Trophoblast cell (in vitro differentiated cells and primary cell): Measurements from ENCODE around the gene RBMS1.
A peak's percentile ranks its signal among the peaks of the same experiment; 100 is the strongest.

ENCODE experiments used
- DNase-seq, 2 donors: peaks; one replicate each; pipeline ENCODE4 v3.0.0-alpha.2; 2016
- H2AFZ ChIP-seq: 2 replicates; pipeline ENCODE4 v1.6.1; 2013; ENCODE audit warnings: low read length, moderate library complexity, mild to moderate bottlenecking; ENCODE audit not compliant: insufficient read depth, poor library complexity
- H2AK5ac ChIP-seq: 2 replicates; pipeline ENCODE4 v1.6.1; 2013; ENCODE audit warnings: mild to moderate bottlenecking, low read length
- H2BK120ac ChIP-seq: 2 replicates; pipeline ENCODE4 v1.6.1; 2013; ENCODE audit warnings: low read length, mild to moderate bottlenecking, moderate library complexity; ENCODE audit not compliant: insufficient read depth, poor library complexity
- H2BK12ac ChIP-seq: 2 replicates; pipeline ENCODE4 v1.6.1; 2013; ENCODE audit warnings: mild to moderate bottlenecking, low read length, moderate library complexity
- H2BK5ac ChIP-seq: 2 replicates; pipeline ENCODE4 v1.6.1; 2013; ENCODE audit warnings: low read length, low read depth, moderate library complexity, mild to moderate bottlenecking; ENCODE audit not compliant: poor library complexity
- H3K14ac ChIP-seq: 2 replicates; pipeline ENCODE4 v1.6.1; 2013; ENCODE audit warnings: mild to moderate bottlenecking, low read length
- H3K18ac ChIP-seq: 2 replicates; pipeline ENCODE4 v1.6.1; 2013; ENCODE audit warnings: mild to moderate bottlenecking, low read length
- H3K23ac ChIP-seq: 2 replicates; pipeline ENCODE4 v1.6.1; 2013; ENCODE audit warnings: low read length
- H3K27ac ChIP-seq: 2 replicates; pipeline ENCODE4 v1.5.1; 2013; ENCODE audit warnings: low read depth, mild to moderate bottlenecking, inconsistent platforms, low read length, moderate library complexity
- H3K27me3 ChIP-seq: 2 replicates; pipeline ENCODE4 v1.6.1; 2013; ENCODE audit warnings: inconsistent platforms, mild to moderate bottlenecking, low read length, moderate library complexity; ENCODE audit not compliant: insufficient read depth
- H3K36me3 ChIP-seq, 2 experiments: 1 replicate in 1 of 2; 2 replicates in 1 of 2; pipeline ENCODE4 v1.6.1; 2013; ENCODE audit warnings: low read length in 2 of 2, mild to moderate bottlenecking in 2 of 2, moderate library complexity in 1 of 2; ENCODE audit not compliant: insufficient read depth in 2 of 2, control insufficient read depth in 1 of 2
- H3K4ac ChIP-seq: 2 replicates; pipeline ENCODE4 v1.6.1; 2013; ENCODE audit warnings: low read depth, mild to moderate bottlenecking, low read length, moderate library complexity
- H3K4me1 ChIP-seq, 2 experiments: 1 replicate in 1 of 2; 2 replicates in 1 of 2; pipeline ENCODE4 v1.6.1; 2013; ENCODE audit warnings: low read length in 2 of 2, mild to moderate bottlenecking in 2 of 2, moderate library complexity in 1 of 2; ENCODE audit not compliant: insufficient read depth in 2 of 2, control insufficient read depth in 1 of 2
- H3K4me2 ChIP-seq: 2 replicates; pipeline ENCODE4 v1.6.1; 2013; ENCODE audit warnings: inconsistent platforms, mild to moderate bottlenecking, low read length, moderate library complexity
- H3K4me3 ChIP-seq: 2 replicates; pipeline ENCODE4 v1.5.1; 2013; ENCODE audit warnings: mild to moderate bottlenecking, low read depth, low read length, inconsistent platforms
- H3K79me1 ChIP-seq: one replicate; pipeline ENCODE4 v1.6.1; 2013; ENCODE audit warnings: low read length
- H3K79me2 ChIP-seq: 2 replicates; pipeline ENCODE4 v1.6.1; 2013; ENCODE audit warnings: low read length, mild to moderate bottlenecking; ENCODE audit not compliant: control insufficient read depth, insufficient read depth, poor library complexity
- H3K9ac ChIP-seq: 2 replicates; pipeline ENCODE4 v1.6.1; 2013; ENCODE audit warnings: mild to moderate bottlenecking, low read length
- H3K9me3 ChIP-seq: 2 replicates; pipeline ENCODE4 v1.6.1; 2013; ENCODE audit warnings: low read depth, mild to moderate bottlenecking, control low read depth, inconsistent platforms, low read length; ENCODE audit not compliant: insufficient read depth
- H4K12ac ChIP-seq: 2 replicates; pipeline ENCODE4 v1.6.1; 2013; ENCODE audit warnings: low read depth, mild to moderate bottlenecking, low read length, moderate library complexity
- H4K8ac ChIP-seq: 2 replicates; pipeline ENCODE4 v1.6.1; 2013; ENCODE audit warnings: low read depth, mild to moderate bottlenecking, low read length, moderate library complexity
- H4K91ac ChIP-seq: one replicate; pipeline ENCODE4 v1.6.1; 2013; ENCODE audit warnings: low read depth, mild to moderate bottlenecking, low read length, moderate library complexity
- WGBS: extraction: QIAGEN DNeasy Blood & Tissue Kit; methylation state at CpG from one replicate; pipeline ENCODE4 v1.1.7; 2013; ENCODE audit warnings: missing lambda C conversion rate; ENCODE audit not compliant: insufficient read length, insufficient coverage; ENCODE audit errors: extremely low coverage; 5-methylcytosine and 5-hydroxymethylcytosine counted together

RBMS1 gene

GRCh38 chr2:160293391-160294091 is 200.1 kb downstream of the RBMS1 start:
- H3K27ac ChIP-seq = peak overlapping the region; percentile 80
- no peak overlapping the region for H4K91ac ChIP-seq
- peak overlapping the region; percentile 35 for H3K18ac ChIP-seq
- H3K14ac ChIP-seq = peak overlapping the region; percentile 59
- H3K79me2 ChIP-seq = no peaks in the 10 kb centered on the region
- no peak overlapping the region for H2AK5ac ChIP-seq
- DNase-seq = peak; percentile 91 to 98
- H4K12ac ChIP-seq = no peak overlapping the region
- peak overlapping the region; percentile 6 for H4K8ac ChIP-seq
- H2BK5ac ChIP-seq = peak overlapping the region; percentile 15
- no peak overlapping the region for H3K23ac ChIP-seq
- H3K27me3 ChIP-seq = no peaks in the 10 kb centered on the region
- H2BK120ac ChIP-seq = peak overlapping the region; percentile 14
- no peaks in the 10 kb centered on the region for H3K9me3 ChIP-seq
- H3K4me2 ChIP-seq = no peak overlapping the region
- H3K79me1 ChIP-seq = peaks cover 10% of the 10 kb centered on the region
- H2AFZ ChIP-seq = no peak overlapping the region
- no peak overlapping the region for H3K4ac ChIP-seq
- no peak overlapping the region for H3K9ac ChIP-seq
- no CpG with 5 or more reads among the region's 6 CpGs for WGBS
- H2BK12ac ChIP-seq = peak overlapping the region; percentile 55
- H3K4me1 ChIP-seq = peaks cover 9 to 20% of the 10 kb centered on the region in 2 experiments
- H3K36me3 ChIP-seq = peaks cover 9 to 30% of the 10 kb centered on the region in 2 experiments
- no peak overlapping the region for H3K4me3 ChIP-seq

- H3K4me3 ChIP-seq = no peak overlapping the region
- no peak overlapping the region for H3K4ac ChIP-seq
- no peak overlapping the region for H3K23ac ChIP-seq
- DNase-seq = no peak
- H3K27ac ChIP-seq = no peak overlapping the region
- no peaks in the 10 kb centered on the region for H3K27me3 ChIP-seq
- H2AFZ ChIP-seq = no peak overlapping the region
- no peak overlapping the region for H4K91ac ChIP-seq
- peaks cover 5 to 25% of the 10 kb centered on the region in 2 experiments for H3K36me3 ChIP-seq
- H3K18ac ChIP-seq = no peak overlapping the region
- peaks cover 9 to 17% of the 10 kb centered on the region in 2 experiments for H3K4me1 ChIP-seq
- no peaks in the 10 kb centered on the region for H3K79me2 ChIP-seq
- no peak overlapping the region for H3K14ac ChIP-seq
- no peak overlapping the region for H2AK5ac ChIP-seq
- no peak overlapping the region for H4K12ac ChIP-seq
- H2BK5ac ChIP-seq = no peak overlapping the region
- H2BK120ac ChIP-seq = no peak overlapping the region
- H3K4me2 ChIP-seq = no peak overlapping the region
- no CpG with 5 or more reads among the region's 1 CpG for WGBS
- H2BK12ac ChIP-seq = no peak overlapping the region
- no peaks in the 10 kb centered on the region for H3K9me3 ChIP-seq
- no peak overlapping the region for H3K9ac ChIP-seq
- no peak overlapping the region for H4K8ac ChIP-seq
- peaks cover 10% of the 10 kb centered on the region for H3K79me1 ChIP-seq
Measured at GRCh38 chr2:160292225-160292624, 201.4 kb downstream of the RBMS1 start.

GRCh38 chr2:160291382-160291781 is 202.2 kb downstream of the RBMS1 start:
- Histone ChIP-seq H4K91ac (no peak overlapping the region), H3K79me2 (no peaks in the 10 kb centered on the region), H3K27me3 (no peaks in the 10 kb centered on the region), H3K79me1 (peaks cover 10% of the 10 kb centered on the region), H3K4ac (no peak overlapping the region), H2BK12ac (no peak overlapping the region), H4K8ac (no peak overlapping the region), H3K9me3 (no peaks in the 10 kb centered on the region), H3K14ac (no peak overlapping the region), H3K18ac (no peak overlapping the region), H3K4me1 (peaks cover 9 to 17% of the 10 kb centered on the region in 2 experiments), H3K27ac (no peak overlapping the region), H3K4me2 (no peak overlapping the region), H3K9ac (no peak overlapping the region), H2AK5ac (no peak overlapping the region), H2BK120ac (no peak overlapping the region), H3K36me3 (peaks cover 6 to 26% of the 10 kb centered on the region in 2 experiments), H2BK5ac (no peak overlapping the region), H2AFZ (no peak overlapping the region), H3K23ac (no peak overlapping the region), H4K12ac (no peak overlapping the region), H3K4me3 (no peak overlapping the region)
- no peak for DNase-seq
- WGBS = no CpG with 5 or more reads among the region's 4 CpGs

GRCh38 chr2:160290598-160290997 is 203.0 kb downstream of the RBMS1 start:
- H3K18ac ChIP-seq = no peak overlapping the region
- no peak overlapping the region for H2BK12ac ChIP-seq
- no peak overlapping the region for H2BK120ac ChIP-seq
- no peak overlapping the region for H2BK5ac ChIP-seq
- H4K8ac ChIP-seq = no peak overlapping the region
- H3K9me3 ChIP-seq = no peaks in the 10 kb centered on the region
- H3K9ac ChIP-seq = no peak overlapping the region
- H3K27me3 ChIP-seq = no peaks in the 10 kb centered on the region
- H4K91ac ChIP-seq = no peak overlapping the region
- H3K79me1 ChIP-seq = peaks cover 10% of the 10 kb centered on the region
- no peak overlapping the region for H2AFZ ChIP-seq
- DNase-seq = no peak
- H3K27ac ChIP-seq = no peak overlapping the region
- no peak overlapping the region for H3K4me3 ChIP-seq
- WGBS = no CpG with 5 or more reads among the region's 3 CpGs
- H3K14ac ChIP-seq = no peak overlapping the region
- no peaks in the 10 kb centered on the region for H3K79me2 ChIP-seq
- H3K23ac ChIP-seq = no peak overlapping the region
- no peak overlapping the region for H4K12ac ChIP-seq
- no peak overlapping the region for H3K4ac ChIP-seq
- H2AK5ac ChIP-seq = no peak overlapping the region
- peaks cover 9 to 15% of the 10 kb centered on the region in 2 experiments for H3K4me1 ChIP-seq
- H3K4me2 ChIP-seq = no peak overlapping the region
- peaks cover 9 to 30% of the 10 kb centered on the region in 2 experiments for H3K36me3 ChIP-seq
